Measurements from ENCODE around the gene CYSTM1.

- TF ChIP-seq CTCF (IDR thresholded peaks at IDR 0.05): no peak
- TF ChIP-seq POLR2A (IDR thresholded peaks at IDR 0.05): no peak
Measured at GRCh38 chr5:140250386-140250785, 75.4 kb downstream of the CYSTM1 start.
